GM06990 (cell line): ENCODE measurements around the gene FDXACB1.

ENCODE experiments used
- DNase-seq: peaks from one replicate; pipeline ENCODE4 v3.0.0-alpha.2; 2011; ENCODE audit not compliant: insufficient read length; ENCODE audit errors: extremely low read depth
- H3K27me3 ChIP-seq: replicated peaks from 2 replicates; pipeline ENCODE4 v1.6.0; 2011; ENCODE audit warnings: low read length; ENCODE audit not compliant: control insufficient read depth, insufficient read depth
- H3K36me3 ChIP-seq: 2 replicates; pipeline ENCODE4 v1.5.1; 2011; ENCODE audit warnings: low read length; ENCODE audit not compliant: control insufficient read depth, insufficient read depth
- H3K4me3 ChIP-seq: replicated peaks from 2 replicates; pipeline ENCODE4 v1.5.1; 2011; ENCODE audit warnings: low read depth, mild to moderate bottlenecking, control low read depth, low read length
- CTCF ChIP-seq: IDR thresholded peaks from 2 replicates; pipeline ENCODE4 v1.5.1; 2011; ENCODE audit warnings: low read length, control low read depth, mild to moderate bottlenecking, inconsistent platforms; ENCODE audit not compliant: insufficient read depth, poor library complexity, severe bottlenecking

FDXACB1 gene

GRCh38 chr11:111840143-111840542 lies 38.8 kb downstream of the FDXACB1 start:
- Histone ChIP-seq H3K27me3 (no peaks in the 10 kb centered on the region), H3K36me3 (no peaks in the 10 kb centered on the region; the same call in 1 of the 2 replicates), H3K4me3 (no peak overlapping the region)
- no peak for TF ChIP-seq CTCF
- no peak for DNase-seq

GRCh38 chr11:111838054-111838453 lies 40.9 kb downstream of the FDXACB1 start:
- DNase-seq, result no peak
- H3K4me3 ChIP-seq, result no peak overlapping the region
- no peaks in the 10 kb centered on the region for H3K27me3 ChIP-seq
- no peaks in the 10 kb centered on the region for H3K36me3 ChIP-seq
- no peak for TF ChIP-seq CTCF

DNA sequence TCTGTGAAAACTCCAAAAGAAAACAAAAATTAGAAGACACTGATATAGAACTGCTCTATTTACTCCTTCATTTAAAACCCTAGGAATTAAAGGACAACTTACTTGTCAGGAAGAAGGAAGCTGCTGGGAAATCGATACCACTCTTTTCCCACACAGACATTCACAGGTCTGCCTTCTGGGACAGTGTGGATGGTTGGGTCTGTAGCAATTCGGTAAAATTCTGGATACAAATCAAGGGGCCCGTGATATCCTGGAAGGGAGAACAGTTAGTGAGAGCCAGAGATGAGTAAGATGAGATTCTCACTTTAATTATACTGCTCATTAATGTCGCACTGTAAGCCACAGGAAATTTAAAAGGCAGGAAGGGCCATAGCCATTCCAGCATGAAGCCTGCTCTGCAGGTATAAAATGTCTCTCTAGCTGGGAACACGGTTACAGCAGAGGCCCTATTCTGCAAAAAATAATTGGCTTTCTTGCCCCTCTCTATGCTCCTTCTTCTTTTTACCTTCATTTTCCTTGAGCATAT lies 41.5 kb downstream of the FDXACB1 start:
- H3K4me3 ChIP-seq, result no peak overlapping the region
- DNase-seq, result no peak
- no peak for TF ChIP-seq CTCF
- no peaks in the 10 kb centered on the region for H3K27me3 ChIP-seq
- H3K36me3 ChIP-seq, result no peaks in the 10 kb centered on the region

DNA sequence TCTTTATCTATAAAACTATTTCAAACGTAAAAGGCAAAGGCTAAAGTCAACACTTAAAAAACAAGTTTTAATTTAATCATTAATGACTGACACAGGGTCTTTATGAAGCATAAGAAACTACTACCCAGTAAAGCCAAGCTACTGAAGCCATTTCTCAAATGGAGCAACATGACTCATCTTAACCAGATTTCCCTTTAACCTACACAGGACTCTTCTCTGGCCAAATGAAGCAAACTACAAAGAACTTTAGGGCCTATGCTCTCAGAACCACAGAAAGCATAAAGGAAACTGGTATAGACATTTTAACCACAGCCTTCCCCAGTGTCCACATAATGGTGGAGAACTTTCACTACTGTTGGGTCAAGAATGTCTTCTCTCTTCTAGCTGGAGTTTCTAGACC lies 42.2 kb downstream of the FDXACB1 start:
- TF ChIP-seq CTCF, result no peak
- Histone ChIP-seq H3K4me3 (no peak overlapping the region), H3K27me3 (no peaks in the 10 kb centered on the region), H3K36me3 (no peaks in the 10 kb centered on the region)
- peak; percentile 9 for DNase-seq

GRCh38 chr11:111836162-111836561 lies 42.8 kb downstream of the FDXACB1 start:
- Histone ChIP-seq H3K36me3 (no peaks in the 10 kb centered on the region), H3K4me3 (no peak overlapping the region), H3K27me3 (no peaks in the 10 kb centered on the region)
- DNase-seq, result no peak
- no peak for TF ChIP-seq CTCF

DNA sequence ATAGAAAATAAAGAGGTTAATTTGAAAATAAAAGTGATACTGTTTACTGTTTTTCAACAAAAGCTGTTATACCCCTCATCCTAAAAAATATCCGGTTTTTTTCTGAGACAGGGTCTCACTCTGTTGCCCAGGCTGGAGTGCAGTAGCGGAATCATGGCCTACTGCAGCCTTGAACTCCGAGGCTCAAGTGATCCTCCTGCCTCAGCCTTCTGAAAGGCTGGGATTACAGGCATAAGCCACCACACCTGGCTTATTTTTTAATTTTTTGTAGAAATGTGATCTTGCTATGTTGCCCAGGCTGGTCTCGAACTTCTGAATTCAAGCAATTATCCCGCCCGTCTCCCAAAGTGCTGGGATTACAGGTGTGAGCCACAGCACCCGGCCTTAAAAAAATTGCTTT lies 43.3 kb downstream of the FDXACB1 start:
- Histone ChIP-seq H3K4me3 (no peak overlapping the region), H3K36me3 (no peaks in the 10 kb centered on the region; the same call in 1 of the 2 replicates), H3K27me3 (no peaks in the 10 kb centered on the region)
- no peak for DNase-seq
- no peak for TF ChIP-seq CTCF
